NT2/D1 (cell line): Measurements from ENCODE around the gene ZNF341.

ENCODE experiments used
- SUZ12 ChIP-seq: IDR thresholded peaks from 2 replicates; pipeline ENCODE4 v1.6.1; 2011; ENCODE audit not compliant: insufficient read length, insufficient read depth; ENCODE audit errors: extremely low read depth
- YY1 ChIP-seq: IDR thresholded peaks from 2 replicates; pipeline ENCODE4 v1.6.1; 2011; ENCODE audit not compliant: insufficient read length, insufficient read depth
- ZNF274 ChIP-seq: IDR thresholded peaks from 2 replicates; pipeline ENCODE4 v1.6.1; 2011; ENCODE audit warnings: mild to moderate bottlenecking, low read depth, low read length

DNA sequence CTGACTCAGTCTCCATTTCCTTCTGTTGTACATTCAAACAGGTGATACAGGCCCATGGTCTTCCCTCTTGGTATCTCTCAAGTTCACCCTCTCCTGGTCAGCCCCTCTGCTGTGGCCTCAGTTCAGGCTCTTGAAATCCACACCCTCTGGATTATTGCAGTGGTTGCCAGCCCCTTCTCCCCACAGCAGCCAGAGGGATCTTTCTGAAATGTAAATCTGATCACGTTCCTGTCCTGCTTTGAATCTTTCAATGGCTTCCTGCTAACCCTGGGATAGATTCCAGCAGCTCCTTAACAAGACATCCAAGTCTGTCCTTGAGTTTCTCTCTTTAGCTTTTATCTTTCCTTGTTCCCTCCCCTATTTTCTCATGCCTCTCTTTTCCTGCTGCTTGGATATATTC is 101.5 kb downstream of the ZNF341 start:
- no peak for TF ChIP-seq SUZ12
- no peak for TF ChIP-seq ZNF274
- TF ChIP-seq YY1 = no peak
